Hepatocyte (in vitro differentiated cells): ENCODE data around the gene SLTM. TPM values are rescaled to one million over a fixed set of nuclear protein-coding genes. Genes with fewer than 3 reads are reported as not detected.

Source experiments
- DNase-seq: peaks from one replicate; pipeline ENCODE4 v3.0.0-alpha.2; 2016; ENCODE audit warnings: low spot score
- H2AFZ ChIP-seq: fragments of 200-600 bp; sonication (generic); 2 replicates; pipeline ENCODE4 v1.6.0; 2016; ENCODE audit warnings: antibody characterized with exemption, mild to moderate bottlenecking
- H3K27ac ChIP-seq: fragments of 200-600 bp; sonication (generic); 2 replicates; pipeline ENCODE4 v1.5.1; 2016; ENCODE audit warnings: mild to moderate bottlenecking
- H3K27me3 ChIP-seq: fragments of 200-600 bp; sonication (generic); 2 replicates; pipeline ENCODE4 v1.6.1; 2016
- H3K36me3 ChIP-seq: fragments of 200-600 bp; sonication (generic); replicated peaks from 2 replicates; pipeline ENCODE4 v1.5.1; 2016; ENCODE audit warnings: low read depth; ENCODE audit not compliant: insufficient read depth
- H3K4me1 ChIP-seq: fragments of 200-600 bp; sonication (generic); 2 replicates; pipeline ENCODE4 v1.5.1; 2016; ENCODE audit warnings: mild to moderate bottlenecking, moderate library complexity; ENCODE audit not compliant: insufficient read depth
- H3K4me2 ChIP-seq: fragments of 200-600 bp; sonication (generic); 2 replicates; pipeline ENCODE4 v1.6.0; 2016
- H3K4me3 ChIP-seq: fragments of 200-600 bp; sonication (generic); 2 replicates; pipeline ENCODE4 v1.5.1; 2016; ENCODE audit warnings: mild to moderate bottlenecking
- H3K79me2 ChIP-seq: fragments of 200-600 bp; sonication (generic); 2 replicates; pipeline ENCODE4 v1.6.0; 2017; ENCODE audit warnings: mild to moderate bottlenecking
- H3K9me2 ChIP-seq: fragments of 200-600 bp; sonication (generic); replicated peaks from 2 replicates; pipeline ENCODE4 v1.6.0; 2017; ENCODE audit warnings: mild to moderate bottlenecking; ENCODE audit not compliant: insufficient read depth
- H3K9me3 ChIP-seq: fragments of 200-600 bp; sonication (generic); 2 replicates; pipeline ENCODE4 v1.5.1; 2016; ENCODE audit warnings: low read depth, mild to moderate bottlenecking
- H4K20me1 ChIP-seq: fragments of 200-600 bp; sonication (generic); 2 replicates; pipeline ENCODE4 v1.6.0; 2016; ENCODE audit warnings: mild to moderate bottlenecking; ENCODE audit not compliant: insufficient read depth, poor library complexity, severe bottlenecking
- CTCF ChIP-seq: fragments of 200-600 bp; sonication (generic); IDR thresholded peaks from 2 replicates; pipeline ENCODE4 v1.5.1; 2016; ENCODE audit warnings: antibody characterized with exemption, mild to moderate bottlenecking; ENCODE audit not compliant: poor library complexity
- EZH2 ChIP-seq: fragments of 200-600 bp; sonication (generic); IDR thresholded peaks from 2 replicates; pipeline ENCODE4 v1.6.1; 2016; ENCODE audit warnings: antibody characterized with exemption, mild to moderate bottlenecking, borderline replicate concordance
- EZH2phosphoT487 ChIP-seq: fragments of 200-600 bp; sonication (generic); IDR thresholded peaks from one replicate; pipeline ENCODE4 v1.6.1; 2018; ENCODE audit warnings: antibody characterized with exemption, mild to moderate bottlenecking, low read depth, moderate library complexity; ENCODE audit not compliant: unreplicated experiment, severe bottlenecking
- WGBS: methylation state at CpG from one replicate; pipeline ENCODE4 v1.1.6; 2016; ENCODE audit warnings: low lambda C conversion rate; ENCODE audit errors: missing lambda C conversion rate; 5-methylcytosine and 5-hydroxymethylcytosine counted together
- polyA plus RNA-seq: library from polyadenylated mRNA; unstranded; fragments of >200 nt; fragmentation: Nextera tagmentation; extraction: Ambion mirVana; gene quantifications from 2 replicates; pipeline ENCODE4 v1.2.1, GENCODE V29; 2016
- total RNA-seq: library from RNA; depleted of rRNA; stranded (reverse); fragments of >200 nt; gene quantifications from 2 replicates; pipeline ENCODE4 v1.2.3, GENCODE V29; 2014

The SLTM gene
- total and polyA plus RNA-seq, 2 experiments from 2014 or later, result 73.0 to 75.0 TPM

GRCh38 chr15:58876306-58877106, 57.0 kb downstream of the SLTM start:
- TF ChIP-seq EZH2, result no peak
- TF ChIP-seq EZH2phosphoT487, result no peak
- TF ChIP-seq CTCF, result no peak
- H3K4me3 ChIP-seq, result no peak overlapping the region
- no peaks in the 10 kb centered on the region for H3K4me1 ChIP-seq
- H3K79me2 ChIP-seq, result no peaks in the 10 kb centered on the region
- no peak for DNase-seq
- WGBS, result 58% methylated on average over 7 of the region's 7 CpGs
- H3K9me3 ChIP-seq, result no peaks in the 10 kb centered on the region
- H3K27ac ChIP-seq, result no peak overlapping the region
- no peak overlapping the region for H3K4me2 ChIP-seq
- no peaks in the 10 kb centered on the region for H3K9me2 ChIP-seq
- no peaks in the 10 kb centered on the region for H3K36me3 ChIP-seq
- no peaks in the 10 kb centered on the region for H3K27me3 ChIP-seq
- no peaks in the 10 kb centered on the region for H4K20me1 ChIP-seq
- no peak overlapping the region for H2AFZ ChIP-seq

GRCh38 chr15:58875343-58875742, 58.1 kb downstream of the SLTM start:
- Histone ChIP-seq H3K27me3 (no peaks in the 10 kb centered on the region), H3K4me1 (no peaks in the 10 kb centered on the region), H3K9me3 (no peaks in the 10 kb centered on the region), H3K36me3 (no peaks in the 10 kb centered on the region), H3K4me3 (no peak overlapping the region), H2AFZ (no peak overlapping the region), H3K4me2 (no peak overlapping the region), H3K9me2 (no peaks in the 10 kb centered on the region), H4K20me1 (no peaks in the 10 kb centered on the region), H3K79me2 (no peaks in the 10 kb centered on the region), H3K27ac (no peak overlapping the region)
- TF ChIP-seq EZH2phosphoT487, result no peak
- no peak for TF ChIP-seq CTCF
- no peak for TF ChIP-seq EZH2
- no peak for DNase-seq

- TF ChIP-seq EZH2 (no peak), CTCF (no peak), EZH2phosphoT487 (no peak)
- H3K4me1 ChIP-seq, result no peaks in the 10 kb centered on the region
- H3K4me3 ChIP-seq, result no peak overlapping the region
- H3K27ac ChIP-seq, result no peak overlapping the region
- H3K27me3 ChIP-seq, result no peaks in the 10 kb centered on the region
- H3K4me2 ChIP-seq, result no peak overlapping the region
- no peaks in the 10 kb centered on the region for H3K9me2 ChIP-seq
- H3K79me2 ChIP-seq, result no peaks in the 10 kb centered on the region
- no peak for DNase-seq
- no peaks in the 10 kb centered on the region for H4K20me1 ChIP-seq
- 89% methylated on average over 1 of the region's 1 CpG for whole genome bisulfite sequencing
- no peaks in the 10 kb centered on the region for H3K36me3 ChIP-seq
- H2AFZ ChIP-seq, result no peak overlapping the region
- no peaks in the 10 kb centered on the region for H3K9me3 ChIP-seq
Measured at GRCh38 chr15:58873267-58873666, 60.2 kb downstream of the SLTM start.
